NCI-H1105 (cell line): Measurements from ENCODE around the gene DEDD.

Source experiments
- DNase-seq: peaks from one replicate; lab custom pipeline; 2025; lab: John Stamatoyannopoulos, UW

The DEDD gene

DNA sequence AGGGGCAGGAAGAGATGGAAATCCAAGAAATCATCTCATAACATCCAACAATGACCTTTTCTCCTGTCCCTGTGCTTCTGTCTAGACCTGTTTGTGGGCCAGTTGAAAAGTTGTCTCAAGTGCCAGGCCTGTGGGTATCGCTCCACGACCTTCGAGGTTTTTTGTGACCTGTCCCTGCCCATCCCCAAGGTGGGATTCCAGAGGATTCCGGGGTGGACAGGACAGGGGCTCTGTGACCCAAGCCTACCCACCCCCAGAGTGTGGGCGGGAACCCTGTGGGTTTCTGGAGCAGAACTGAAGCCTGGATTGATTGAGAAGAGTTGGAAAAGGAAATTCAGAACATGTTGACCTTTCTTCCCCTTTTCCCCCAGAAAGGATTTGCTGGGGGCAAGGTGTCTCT, 31.3 kb upstream of the DEDD start:
- DNase-seq = no peak

DNA sequence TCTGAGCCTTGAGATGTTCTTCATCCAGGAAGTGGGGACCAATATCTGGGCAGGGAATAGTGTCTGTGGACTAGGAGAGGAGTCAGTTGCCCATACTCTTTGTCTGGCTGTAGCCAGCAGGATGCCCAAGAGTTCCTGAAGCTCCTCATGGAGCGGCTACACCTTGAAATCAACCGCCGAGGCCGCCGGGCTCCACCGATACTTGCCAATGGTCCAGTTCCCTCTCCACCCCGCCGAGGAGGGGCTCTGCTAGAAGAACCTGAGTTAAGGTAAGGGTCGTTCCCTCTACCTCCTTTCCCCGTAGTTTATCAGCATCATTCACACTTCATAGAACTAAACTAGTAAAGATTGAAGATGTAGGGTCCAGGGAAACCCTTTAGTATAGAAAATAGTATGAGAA, 30.3 kb upstream of the DEDD start:
- DNase-seq = no peak

DNA sequence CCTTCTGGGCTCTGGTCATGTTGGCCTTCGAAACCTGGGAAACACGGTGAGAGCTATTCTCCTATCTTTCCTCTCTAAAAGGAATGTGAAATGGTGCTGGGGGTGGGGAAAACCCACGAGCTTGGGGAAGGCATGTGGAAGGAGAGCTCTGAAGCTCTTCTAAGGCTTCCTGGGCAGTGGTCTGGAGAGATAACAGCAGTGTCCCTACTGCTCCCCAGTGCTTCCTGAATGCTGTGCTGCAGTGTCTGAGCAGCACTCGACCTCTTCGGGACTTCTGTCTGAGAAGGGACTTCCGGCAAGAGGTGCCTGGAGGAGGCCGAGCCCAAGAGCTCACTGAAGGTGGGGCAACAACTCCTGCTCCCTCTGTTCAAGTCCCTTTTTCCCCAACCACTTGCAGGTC, 29.6 kb upstream of the DEDD start:
- no peak for DNase-seq

DNA sequence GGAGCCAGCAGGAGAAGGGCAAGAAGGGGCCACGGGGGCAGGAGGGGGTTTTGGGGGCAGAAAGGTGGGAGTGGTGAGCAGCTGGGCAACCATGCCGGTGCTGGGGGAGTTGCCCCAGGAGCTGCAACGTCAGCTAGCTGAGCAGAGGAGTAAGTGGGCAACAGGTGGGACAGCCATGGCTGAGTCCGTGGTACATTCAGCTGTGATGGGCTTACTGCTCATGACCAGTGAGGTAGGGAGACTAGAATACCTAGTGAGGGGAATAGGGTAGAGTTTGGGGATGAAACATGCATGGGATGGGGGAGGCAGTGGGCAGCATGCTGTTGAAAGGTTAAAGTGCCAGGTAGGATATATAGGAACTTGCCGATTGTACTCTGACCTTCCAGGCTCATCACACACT, 29.2 kb upstream of the DEDD start:
- DNase-seq = no peak

DNA sequence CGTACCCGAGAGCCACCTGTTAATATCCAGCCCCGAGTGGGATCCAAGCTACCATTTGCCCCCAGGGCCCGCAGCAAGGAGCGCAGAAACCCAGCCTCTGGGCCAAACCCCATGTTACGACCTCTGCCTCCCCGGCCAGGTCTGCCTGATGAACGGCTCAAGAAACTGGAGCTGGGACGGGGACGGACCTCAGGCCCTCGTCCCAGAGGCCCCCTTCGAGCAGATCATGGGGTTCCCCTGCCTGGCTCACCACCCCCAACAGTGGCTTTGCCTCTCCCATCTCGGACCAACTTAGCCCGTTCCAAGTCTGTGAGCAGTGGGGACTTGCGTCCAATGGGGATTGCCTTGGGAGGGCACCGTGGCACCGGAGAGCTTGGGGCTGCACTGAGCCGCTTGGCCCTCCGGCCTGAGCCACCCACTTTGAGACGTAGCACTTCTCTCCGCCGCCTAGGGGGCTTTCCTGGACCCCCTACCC, 28.2 kb upstream of the DEDD start:
- DNase-seq = no peak

DNA sequence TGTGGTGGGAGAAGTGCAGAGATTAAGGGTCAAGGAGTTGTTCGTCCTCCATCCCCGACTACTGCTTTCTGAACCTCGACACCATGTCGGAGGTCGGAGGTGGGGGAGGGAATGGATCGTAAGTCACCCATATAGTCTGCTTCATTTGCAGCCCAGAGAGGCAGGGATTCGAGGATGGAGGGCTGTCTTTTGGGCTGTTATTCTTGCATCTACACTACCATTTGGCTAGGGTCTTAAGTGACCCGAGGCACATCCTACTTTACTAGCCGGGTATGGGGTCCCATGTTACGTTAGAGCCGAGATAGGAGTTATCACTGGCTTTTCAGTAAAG, 27.4 kb upstream of the DEDD start:
- DNase-seq = no peak

DNA sequence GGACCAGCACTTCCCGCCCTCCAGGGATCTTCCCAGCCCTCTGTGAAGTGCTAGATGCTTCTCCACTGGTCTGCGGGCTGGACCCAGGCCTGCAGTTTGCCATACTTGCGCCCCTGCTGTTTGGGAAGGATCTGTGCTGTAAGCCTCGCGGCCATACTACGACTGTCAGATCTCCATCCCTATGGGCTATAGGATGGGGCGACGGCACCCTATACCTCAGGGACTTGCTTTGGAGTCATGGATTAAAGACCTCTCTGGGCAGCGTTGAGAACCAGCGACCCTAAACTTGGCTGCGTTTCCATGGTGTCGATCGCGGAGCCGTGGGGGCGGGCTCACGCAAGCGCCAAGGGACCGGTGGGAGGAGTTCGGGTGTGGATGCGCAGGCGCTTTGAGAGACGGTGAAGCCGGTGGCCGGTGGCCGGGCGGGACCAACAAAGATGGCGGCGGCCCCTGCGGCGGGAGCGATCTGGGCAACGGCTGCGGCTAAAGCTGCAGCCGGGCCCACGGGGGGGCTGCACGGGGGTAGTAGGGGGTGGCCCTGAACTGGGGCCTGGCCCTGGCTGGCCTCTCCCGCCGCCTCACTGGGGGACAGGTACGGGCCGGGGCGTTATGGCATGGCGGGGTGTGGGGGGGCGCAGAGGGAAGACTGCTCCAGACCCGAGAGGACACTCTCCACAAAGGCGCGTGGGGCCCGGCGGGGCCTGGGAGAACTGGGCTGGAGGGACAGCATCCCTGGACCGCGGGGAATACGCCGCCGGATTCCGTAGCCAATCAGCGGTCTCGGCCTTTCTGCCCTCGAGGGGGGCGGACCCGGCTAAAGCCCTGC, 26.8 kb upstream of the DEDD start, which contains the start of gene USP21:
Gene USP21 (plus strand): TSS at position 414 of the 826 bp plus-strand sequence. CDS start 1,141 bp downstream, outside the sequence.
- peak; percentile 91 for DNase-seq

DNA sequence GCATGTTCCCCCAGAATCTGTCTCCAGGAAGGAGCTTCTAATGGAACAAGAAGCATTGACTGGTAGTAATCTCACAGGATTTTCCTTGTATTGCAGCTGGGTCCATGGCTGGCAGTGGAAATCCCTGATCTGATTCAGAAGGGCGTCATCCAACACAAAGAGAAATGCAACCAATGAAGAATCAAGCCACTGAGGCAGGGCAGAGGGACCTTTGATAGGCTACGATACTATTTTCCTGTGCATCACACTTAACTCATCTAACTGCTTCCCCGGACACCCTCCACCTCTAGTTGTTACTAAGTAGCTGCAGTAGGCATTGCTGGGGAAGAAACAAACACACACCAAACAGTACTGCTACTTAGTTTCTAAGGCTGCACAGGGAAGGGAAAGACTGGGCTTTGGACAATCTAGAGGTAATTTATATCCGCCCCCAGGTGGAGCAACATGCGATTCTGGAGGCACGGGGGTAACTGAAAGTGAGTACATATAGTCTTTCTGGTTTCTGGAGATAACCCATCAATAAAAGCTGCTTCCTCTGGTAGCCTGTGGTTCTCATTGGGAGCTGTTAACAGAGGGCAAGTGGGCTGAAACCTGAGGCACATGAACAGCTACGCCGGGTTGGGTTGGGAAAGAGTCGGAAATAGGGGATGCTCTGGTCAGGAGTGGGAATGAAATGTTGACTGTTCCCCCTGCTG, 26.0 kb upstream of the DEDD start:
- DNase-seq = no peak

DNA sequence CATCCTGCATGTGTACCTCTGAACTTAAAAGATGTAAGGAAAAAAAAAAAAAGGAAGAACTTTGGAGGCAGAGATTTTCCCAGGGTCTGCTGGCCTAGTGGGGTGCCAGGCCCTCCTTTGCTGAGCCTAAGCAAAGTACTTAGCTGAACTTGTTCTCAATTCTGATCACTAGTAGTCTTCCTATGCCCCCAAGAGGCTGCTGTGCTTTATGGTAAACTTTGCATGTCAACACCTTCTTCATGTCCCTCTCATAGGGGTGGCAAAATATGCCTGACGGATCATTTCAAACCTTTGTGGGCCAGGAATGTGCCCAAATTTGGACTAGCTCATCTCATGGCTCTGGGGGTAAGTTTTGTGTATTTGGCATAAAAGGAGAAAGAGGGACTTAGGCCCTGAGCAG, 25.4 kb upstream of the DEDD start:
- DNase-seq = no peak

DNA sequence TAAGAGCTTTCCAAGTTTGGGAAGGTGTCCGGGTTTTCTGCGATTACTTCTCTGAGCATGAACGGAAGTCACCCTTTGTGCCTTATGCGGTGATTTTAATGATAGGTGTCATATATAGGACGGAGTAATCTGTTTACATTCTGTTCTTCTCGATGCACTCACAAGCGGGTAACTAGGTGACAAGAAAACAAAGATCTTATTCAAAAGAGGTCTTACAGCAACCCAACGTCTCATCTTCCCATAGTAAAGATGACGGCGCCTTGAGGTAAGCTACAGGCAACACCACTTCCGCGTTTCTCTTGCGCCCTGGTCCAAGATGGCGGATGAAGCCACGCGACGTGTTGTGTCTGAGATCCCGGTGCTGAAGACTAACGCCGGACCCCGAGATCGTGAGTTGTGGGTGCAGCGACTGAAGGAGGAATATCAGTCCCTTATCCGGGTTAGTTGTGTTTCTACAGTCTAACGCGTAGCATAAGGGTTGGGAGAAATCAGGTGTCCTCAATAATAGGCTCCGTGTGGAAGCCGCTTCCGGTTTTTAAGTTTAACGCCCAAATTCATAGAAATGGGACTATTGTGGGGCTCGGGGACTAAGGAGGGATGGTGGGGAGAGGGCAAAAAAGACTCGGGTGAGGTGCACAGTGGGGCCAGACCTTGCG, 21.3 kb upstream of the DEDD start, which contains the start of gene UFC1:
Gene UFC1 (plus strand): TSS at position 297 of the 656 bp plus-strand sequence. CDS start 20 bp downstream, at position 317.
- peak; percentile 85 for DNase-seq

DNA sequence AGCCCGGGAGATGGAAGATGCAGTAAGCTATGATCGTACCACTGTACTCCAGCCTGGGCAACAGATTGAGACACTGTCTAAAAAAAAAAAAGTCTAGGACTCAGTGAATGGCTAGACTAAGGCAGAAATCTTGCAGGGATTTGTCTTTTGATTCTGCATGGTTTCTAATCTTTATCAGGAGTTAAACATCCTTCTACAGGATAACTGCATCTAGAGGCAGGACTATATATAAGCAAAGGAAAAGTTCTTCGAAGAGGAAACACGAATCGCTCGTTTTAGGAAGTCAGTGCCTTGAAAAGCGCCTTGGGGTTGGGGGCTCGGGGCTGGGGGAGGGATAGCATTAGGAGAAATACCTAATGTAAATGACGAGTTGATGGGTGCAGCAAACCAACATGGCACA, 20.7 kb upstream of the DEDD start:
- DNase-seq = no peak

DNA sequence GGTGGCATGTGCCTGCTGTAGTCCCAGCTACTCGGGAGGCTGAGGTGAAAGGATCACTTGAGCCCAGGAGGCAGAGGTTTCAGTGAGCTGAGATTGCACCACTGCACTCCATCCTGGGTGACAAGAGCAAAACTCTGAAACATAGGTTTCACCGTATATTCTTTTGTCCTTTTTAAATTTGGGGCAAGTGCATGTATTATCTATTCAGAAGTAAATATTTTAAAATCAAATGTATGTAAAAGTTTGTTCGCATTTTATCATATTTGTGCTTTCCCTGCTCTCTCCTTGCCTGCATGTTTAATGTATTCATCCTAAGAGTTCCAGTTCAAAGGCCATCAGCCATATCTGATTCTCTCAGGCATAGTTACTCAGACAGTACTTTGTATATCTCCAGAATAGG, 13.4 kb upstream of the DEDD start:
- DNase-seq = no peak

DNA sequence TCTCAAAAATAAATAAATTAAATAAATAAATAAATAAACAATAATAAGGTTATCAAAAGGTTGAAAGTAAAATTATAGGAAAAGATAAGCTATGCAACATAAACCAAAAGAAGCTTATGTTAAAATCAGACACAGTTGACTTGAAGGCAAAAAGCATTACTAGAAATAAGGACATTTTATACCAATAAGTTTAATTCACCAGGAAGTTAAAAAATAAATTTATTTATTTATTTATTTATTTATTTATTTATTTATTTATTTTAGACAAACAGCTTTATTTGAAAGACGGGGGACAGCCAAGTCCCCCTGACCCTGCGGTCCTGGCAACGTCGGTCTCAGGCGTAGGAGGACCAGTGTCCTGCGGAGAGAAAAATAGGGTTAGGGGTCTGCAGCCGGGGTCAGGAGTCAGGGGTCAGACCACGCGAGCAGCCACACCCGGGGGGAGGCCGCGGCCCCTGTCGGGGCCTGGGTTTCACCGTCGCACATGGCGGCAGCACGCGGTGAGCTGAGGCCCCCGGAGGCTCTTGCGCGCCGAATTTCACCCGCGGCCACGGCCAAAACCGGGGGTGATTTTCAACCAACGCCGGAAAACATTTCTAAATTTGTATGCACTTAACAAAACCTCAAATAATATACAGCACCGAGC, 8.4 kb upstream of the DEDD start:
- no peak for DNase-seq

DNA sequence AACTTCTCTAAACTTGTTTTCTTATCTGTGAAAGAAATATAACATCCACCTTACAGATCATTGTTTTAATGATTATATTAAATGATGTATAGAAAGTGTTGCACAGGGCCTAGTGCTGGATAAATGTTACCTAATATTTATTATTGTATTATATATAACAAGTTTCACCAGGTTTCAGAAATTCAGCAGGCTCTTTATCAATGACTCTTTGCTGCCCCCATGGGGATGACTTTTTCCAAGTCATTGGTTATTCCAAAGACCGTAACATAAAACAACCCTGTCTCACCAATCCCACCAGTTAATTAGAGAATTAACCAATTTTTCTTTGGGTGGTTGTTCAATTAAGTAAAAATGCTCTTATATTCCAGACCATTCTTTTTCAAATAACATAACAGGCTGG, 7.3 kb upstream of the DEDD start:
- DNase-seq = peak; percentile 32

DNA sequence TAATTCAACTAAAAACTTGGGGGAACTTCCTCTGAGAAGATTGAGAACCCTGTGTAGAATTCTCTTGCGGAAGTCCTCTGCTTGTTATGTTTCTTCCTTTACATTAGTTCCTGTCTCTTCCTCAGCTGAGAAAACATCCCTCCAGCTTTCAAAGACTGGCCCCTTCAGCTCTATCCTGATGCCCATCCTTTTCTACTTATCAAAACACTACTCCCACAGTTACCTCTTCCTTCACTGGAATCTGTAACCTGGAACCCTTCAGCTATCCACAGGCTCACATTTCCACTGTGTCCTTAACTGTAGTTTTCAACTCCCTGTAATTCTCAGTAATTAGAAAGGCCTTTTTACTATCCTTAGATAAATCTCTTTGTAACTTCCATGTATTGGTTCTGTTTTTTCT, 6.0 kb upstream of the DEDD start:
- no peak for DNase-seq

DNA sequence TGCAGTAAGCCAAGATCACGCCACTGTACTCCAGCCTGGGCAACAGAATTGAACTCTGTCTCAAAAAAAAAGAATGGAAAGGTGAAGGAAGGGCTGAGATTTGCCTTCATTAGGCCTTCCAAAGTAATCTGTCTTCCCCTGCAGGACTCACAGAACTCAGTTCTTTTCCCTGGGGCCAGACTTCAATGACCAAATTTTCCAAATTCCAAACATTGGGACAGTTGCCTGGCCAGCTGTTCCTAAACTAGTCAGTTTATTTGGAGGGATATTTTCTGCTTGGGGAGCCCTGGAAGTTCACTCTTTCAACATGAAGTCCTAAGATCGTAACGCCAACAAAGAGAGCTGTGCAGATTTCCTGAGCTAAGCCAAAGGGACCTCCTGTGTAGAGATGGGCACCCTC, 5.4 kb upstream of the DEDD start:
- no peak for DNase-seq

DNA sequence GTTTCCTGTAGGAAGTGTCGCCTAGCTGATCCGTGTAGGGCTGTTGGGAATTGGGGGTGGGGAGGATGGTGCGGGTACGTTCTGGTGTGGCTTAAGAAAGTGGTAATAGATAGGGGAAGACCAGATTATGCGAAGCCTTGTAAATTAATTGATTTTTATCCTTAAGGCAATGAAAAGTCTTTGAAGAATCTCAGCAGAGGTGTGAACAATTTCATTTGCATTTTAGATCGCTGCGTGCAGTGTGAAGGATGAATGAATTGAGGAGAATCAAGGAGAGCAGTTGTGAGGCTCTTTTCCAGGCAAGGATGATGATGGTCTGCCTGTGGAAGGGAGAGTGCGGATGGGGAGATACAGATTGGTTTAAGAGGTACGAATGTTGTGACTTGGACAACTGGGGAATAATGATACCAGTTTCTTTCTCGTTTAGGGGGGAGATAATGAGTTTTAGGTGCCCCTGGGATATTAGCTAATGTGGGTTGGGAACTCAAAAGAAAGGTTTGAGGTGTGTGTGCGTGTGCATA, 813 bp upstream of the DEDD start:
- DNase-seq = no peak

DNA sequence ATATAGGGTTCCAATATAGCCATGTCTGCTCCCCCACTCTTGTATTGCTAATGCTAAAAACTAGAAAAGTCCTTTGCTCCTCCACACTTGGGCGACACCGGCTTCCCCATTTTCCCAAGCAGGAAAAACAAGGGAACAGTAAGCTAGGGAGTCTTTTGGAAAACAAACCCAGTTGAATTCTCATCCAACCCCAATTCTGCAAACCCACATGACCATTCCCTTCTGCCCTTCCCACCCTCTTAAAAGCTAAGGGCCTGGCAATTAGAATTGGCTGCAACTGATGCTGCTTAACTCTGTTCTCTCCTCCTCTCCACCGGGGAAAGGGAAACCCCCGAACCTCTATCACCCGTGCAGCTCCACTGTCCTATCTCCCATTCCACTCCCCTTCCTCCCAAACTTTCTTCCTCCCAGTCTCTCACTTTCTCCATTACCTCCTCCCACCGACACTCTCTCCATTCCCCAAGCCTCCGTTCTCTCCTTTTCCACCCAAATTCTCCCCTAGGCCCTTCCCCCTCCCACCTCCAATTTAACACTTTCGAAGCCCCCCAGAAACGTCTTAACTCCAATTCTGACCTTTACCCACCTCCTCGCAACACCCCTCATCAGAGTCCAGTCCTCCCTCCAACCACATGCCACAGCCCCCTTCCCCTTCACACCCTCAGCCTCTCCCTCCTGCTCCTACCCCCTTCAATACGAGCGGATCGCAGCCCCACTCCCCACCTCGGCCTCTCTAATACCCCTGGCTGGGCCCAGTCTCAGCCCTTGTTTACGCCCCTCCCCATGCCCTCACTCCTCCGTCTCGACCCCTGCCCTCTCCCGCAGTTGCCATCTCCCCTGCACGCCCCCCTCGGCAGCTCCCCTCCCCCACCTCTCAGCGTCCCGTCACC, 701 bp downstream of the DEDD start:
- no peak for DNase-seq

DNA sequence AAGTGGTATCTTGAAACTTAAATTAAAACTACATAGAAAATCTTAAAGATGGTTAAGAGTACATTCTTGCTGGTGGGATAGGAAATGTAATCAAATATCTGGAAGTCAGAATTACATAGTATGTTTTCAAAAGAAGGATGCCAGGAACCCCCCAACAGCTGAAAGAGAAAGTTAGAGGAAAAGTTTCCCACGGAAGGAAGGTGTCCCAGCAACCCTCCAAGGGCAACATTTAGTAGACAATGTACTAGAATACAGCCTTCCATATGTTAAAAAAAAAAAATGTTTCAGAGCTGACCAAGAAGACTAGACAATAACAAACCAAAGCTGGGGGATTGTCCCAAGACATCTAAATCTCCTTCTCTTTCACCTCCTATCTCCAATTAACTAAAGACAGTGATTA, 2.2 kb downstream of the DEDD start:
- DNase-seq = no peak

DNA sequence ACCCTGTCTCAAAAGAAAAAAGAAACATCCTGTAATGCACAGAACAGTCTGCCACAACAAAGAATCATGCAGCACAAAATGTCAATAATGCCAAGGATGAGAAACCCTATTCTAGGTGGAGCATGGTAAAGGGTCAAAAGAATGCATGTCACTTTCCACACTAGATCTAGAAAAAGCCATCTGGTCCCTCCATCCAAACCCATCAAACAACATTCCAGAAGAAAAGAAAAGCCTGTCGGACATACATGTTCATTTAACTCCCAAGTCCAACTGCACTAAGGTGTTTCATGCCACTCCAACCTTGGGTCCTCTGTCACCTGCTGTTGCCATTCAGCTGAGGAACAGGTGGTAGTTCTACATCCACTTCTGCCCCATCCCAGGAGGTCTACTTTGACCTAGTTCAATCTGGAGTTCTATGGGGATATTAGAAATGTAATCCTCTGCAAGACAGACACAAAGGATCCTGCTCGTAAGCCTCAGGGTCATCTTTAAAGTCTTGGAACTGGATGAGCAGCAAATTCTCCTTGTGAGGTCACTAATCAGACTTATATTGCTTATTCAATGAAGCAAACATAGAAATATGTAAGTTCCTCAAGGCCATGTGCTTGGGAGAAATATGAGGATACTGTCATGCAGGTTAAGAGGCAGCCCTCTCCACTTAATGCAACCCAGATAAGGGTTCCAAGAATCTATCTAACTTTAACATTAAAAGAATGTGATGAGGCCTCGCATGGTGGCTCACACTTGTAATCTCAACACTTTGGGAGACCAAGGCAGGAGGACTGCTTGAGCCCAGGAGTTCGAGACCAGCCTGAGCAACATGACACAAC, 3.7 kb downstream of the DEDD start:
- no peak for DNase-seq
